Middle frontal gyrus (tissue), 1 donor: ENCODE results near the gene HIGD1B.
"Not testable (repeated sequence)": the region's sequence is repeated elsewhere in the genome, so short reads cannot be mapped to it uniquely, and the experiment has no call there.

ENCODE experiments used
- DNase-seq: peaks from one replicate; pipeline ENCODE4 v3.0.0-alpha.2; 2015; ENCODE audit warnings: low spot score; ENCODE audit errors: extremely low spot score

Gene HIGD1B

GRCh38 chr17:44847586-44847985 is at the start of gene HIGD1B:
HIGD1B (plus strand) TSS chr17:44847883; CDS start chr17:44848153, 270 bp downstream.
- DNase-seq: no peak

GRCh38 chr17:44798356-44798755 is 49.3 kb upstream of the HIGD1B start:
- no peak for DNase-seq

- no peak for DNase-seq
Measured at GRCh38 chr17:44801880-44802279, 45.8 kb upstream of the HIGD1B start.

- no peak for DNase-seq
Measured at GRCh38 chr17:44804302-44805089, 43.2 kb upstream of the HIGD1B start.

- no peak for DNase-seq
Measured at GRCh38 chr17:44807093-44807816, 40.4 kb upstream of the HIGD1B start.

- DNase-seq: no peak
Measured at GRCh38 chr17:44807817-44808155, 39.9 kb upstream of the HIGD1B start.

- DNase-seq: no peak
Measured at GRCh38 chr17:44808156-44808555, 39.5 kb upstream of the HIGD1B start.

GRCh38 chr17:44808656-44809388 is 38.9 kb upstream of the HIGD1B start:
- not testable (repeated sequence) for DNase-seq

- no peak for DNase-seq
Measured at GRCh38 chr17:44812263-44812662, 35.4 kb upstream of the HIGD1B start.

GRCh38 chr17:44818508-44818907 is 29.2 kb upstream of the HIGD1B start:
- not testable (repeated sequence) for DNase-seq

GRCh38 chr17:44820631-44821212 is 27.0 kb upstream of the HIGD1B start:
- DNase-seq: no peak

- not testable (repeated sequence) for DNase-seq
Measured at GRCh38 chr17:44825236-44825635, 22.4 kb upstream of the HIGD1B start.

- no peak for DNase-seq
Measured at GRCh38 chr17:44826123-44826790, 21.4 kb upstream of the HIGD1B start.

GRCh38 chr17:44827863-44828262 is 19.8 kb upstream of the HIGD1B start:
- DNase-seq: no peak

GRCh38 chr17:44828919-44829522 is 18.7 kb upstream of the HIGD1B start:
- no peak for DNase-seq

- DNase-seq: no peak
Measured at GRCh38 chr17:44829523-44830358, 17.9 kb upstream of the HIGD1B start, which contains the start of gene GJC1. GJC1 (minus strand) TSS chr17:44830287; CDS start chr17:44805817, 24,470 bp downstream.

- DNase-seq: no peak
Measured at GRCh38 chr17:44830359-44831288, 17.1 kb upstream of the HIGD1B start.

GRCh38 chr17:44831371-44831770 is 16.3 kb upstream of the HIGD1B start:
- no peak for DNase-seq

- DNase-seq: no peak
Measured at GRCh38 chr17:44832805-44833204, 14.9 kb upstream of the HIGD1B start.
